GM18508 (cell line): Measurements from ENCODE around the gene COIL.

ENCODE experiments used
- ATAC-seq: cut with Tn5 transposase; IDR thresholded peaks from one replicate; pipeline ENCODE4 v1.9.1; 2021; ENCODE audit warnings: moderate number of reproducible peaks; ENCODE audit not compliant: insufficient read depth, unreplicated experiment

The COIL gene

DNA sequence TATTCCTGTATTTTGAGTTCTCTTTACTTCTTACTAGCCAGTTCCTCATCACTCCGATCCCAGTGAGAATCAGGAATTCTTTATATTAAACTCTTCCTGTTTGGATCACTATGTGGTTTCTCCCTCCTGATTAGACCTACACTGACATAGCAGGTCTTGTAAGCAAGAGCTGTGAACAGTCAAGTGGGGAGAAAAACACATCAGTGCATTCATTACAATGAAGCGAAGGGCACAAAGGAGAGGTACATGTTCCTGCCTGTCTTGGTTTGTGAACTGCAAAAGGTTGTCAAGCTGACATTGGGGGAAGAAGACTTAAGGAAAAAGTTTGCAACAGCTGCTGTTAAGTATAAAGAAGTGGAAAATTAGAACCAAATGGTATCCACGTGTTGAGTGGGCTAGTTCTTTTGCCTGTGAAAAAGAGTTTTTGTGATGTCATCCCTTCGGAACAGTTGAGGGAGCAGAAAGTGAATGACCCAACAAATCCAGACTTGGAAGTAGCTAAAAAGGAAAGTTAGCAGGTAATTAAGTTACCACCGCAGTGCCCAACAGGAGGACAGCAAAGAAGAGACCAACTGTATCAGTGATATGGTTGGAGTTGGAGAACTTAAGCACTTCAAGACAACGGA lies 24.0 kb downstream of the COIL start:
- no peak for ATAC-seq

DNA sequence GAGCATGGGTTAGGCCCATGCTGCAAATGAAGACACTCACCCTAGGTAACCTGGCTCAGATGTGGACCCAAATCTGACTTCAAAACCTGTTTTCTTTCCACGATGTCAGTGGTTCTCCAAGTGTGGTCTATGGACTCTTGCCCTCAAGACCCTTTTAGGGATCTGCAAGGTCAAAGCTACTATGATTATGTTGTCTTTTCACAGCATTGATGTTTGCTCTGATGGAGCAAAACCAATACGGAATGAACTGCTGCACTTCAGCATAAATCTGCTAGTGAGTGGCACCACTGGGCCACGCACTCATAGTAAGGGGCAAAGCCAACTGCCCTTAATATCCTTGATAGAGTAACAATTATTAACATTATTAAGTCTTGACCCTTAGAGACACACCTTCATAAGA lies 25.4 kb downstream of the COIL start:
- no peak for ATAC-seq

DNA sequence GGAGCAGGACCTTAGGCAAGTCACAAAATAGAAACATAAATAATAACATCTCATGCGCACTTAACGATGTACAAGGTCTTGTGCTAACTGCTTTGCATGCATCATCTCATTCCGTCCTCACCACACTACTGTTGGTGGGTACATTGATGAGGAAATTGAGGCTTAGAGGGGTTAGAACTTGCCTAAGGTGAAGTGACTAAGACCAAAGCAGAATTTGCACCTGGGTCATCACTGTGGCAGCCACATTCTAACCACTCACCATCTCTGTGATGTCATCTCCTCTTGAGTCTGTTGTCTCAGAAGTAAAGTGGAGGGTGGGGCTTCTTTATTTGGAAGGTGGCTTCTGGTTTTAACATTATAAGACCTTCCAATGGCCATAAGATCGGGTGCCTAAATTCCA lies 26.6 kb downstream of the COIL start:
- ATAC-seq, result no peak

DNA sequence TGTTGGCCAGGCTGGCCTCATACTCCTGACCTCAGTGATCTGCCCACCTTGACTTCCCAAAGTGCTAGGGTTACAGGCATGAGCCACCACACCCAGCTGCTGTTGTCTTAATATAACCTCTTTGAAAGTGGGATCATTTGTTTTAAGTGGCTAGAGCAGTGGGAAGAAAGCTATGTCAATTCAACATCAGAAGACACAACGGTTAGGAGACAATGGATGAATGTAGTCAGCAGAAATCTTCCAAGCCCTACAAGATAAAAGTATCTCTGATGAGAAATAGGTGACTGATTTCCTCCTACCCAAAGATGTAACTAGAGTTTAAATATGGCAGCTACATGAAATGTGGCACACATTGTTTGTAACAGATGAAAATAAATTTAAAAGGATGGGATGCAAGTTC lies 27.0 kb downstream of the COIL start:
- no peak for ATAC-seq

DNA sequence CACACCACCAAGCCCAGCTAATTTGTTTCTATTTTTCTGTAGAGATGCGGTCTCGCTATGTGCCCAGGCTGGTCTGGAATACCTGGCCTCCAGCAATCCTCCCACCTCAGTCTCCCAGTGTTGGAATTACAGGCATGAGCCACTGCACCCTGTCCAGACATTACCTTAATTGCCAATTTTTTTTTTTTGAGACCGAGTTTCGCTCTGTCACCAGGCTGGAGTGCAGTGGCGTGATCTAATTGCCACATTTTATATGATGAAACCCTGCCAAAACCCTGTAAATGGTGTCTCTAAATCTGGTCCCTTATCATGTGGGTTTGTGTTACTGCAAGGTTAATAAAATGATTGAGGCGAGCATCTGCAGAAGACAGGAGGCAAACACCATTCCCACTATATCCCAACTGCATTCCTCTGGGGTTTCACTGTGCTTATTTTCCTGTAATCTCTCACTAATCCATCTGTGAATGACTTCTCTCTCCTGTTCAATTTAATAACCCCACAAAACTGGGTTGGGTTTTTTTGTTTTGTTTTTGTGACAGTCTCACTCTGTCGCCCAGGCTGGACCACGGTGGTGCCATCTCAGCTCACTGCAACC lies 27.6 kb downstream of the COIL start:
- no peak for ATAC-seq

DNA sequence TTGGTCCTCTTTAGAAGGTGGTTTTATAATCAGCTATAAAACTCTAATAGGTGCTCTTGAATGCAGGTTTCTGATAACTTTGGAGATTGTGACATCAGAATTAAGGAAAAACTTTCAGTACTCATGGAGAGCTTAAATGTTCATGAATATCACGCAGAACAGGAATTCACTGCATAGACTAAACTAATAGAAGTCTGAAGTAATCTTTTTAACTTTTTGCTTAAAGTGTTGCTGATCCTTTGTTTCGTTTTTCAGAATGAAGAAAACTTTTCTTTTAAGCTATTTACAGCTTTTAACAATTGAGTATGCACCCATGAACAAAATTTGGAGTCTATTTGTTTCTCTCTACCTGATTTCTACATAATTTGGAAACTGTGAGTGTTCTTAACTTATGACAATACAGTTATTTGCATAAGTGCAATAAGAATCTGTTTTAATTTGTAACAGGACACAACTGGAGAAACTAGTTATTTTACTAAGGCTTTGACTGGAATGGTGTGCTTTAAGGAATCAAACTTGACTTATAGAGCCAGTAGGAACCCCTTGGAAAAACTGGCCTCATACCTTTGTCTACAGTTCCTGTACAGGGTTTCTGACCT lies 30.0 kb downstream of the COIL start:
- no peak for ATAC-seq

DNA sequence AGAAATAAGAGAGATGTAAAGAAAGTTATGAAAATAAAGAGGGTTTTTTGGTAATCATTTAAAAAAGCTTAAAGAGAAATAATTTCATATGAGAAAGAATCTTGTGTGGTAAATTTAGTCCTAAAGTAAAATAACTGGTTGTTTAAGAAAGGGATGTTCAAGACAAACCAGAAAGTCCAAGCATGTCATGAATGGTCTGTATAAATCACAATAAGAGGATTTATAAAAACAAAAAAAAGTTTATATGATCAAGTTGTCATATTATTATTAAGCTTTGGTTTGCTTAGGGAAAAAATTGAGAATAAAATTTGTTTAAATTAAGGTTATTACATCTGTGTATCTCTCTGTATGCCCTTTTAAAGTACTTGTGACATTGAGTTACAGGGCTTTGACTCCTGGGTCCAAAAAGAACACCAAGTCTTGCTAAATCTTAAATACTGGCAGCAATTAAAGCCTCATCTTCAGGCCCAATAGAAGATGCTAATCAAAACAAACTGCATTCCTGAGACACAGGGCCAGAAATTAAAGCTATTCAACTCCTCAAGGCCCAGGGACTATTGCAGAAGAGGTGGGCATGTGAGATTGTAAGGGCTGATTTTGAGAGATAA lies 31.4 kb downstream of the COIL start:
- ATAC-seq, result no peak

DNA sequence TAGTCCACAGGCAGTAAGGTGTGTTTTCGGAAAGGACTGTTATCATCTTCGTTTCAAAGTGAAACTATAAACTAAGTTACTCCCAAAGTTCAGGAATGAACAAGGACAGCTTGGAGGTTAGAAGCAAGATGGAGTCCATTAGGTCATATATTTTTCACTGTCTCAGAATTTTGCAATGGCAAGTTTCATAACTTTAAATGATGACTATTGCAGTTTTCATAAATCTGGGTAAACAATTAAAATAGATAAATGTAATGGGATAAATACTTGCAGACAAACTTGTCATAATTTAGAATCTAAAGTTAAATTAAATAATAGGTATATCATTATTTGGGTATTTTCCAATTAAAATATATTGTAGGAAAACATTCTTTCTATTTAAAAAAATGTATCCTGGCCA lies 32.3 kb downstream of the COIL start:
- no peak for ATAC-seq

DNA sequence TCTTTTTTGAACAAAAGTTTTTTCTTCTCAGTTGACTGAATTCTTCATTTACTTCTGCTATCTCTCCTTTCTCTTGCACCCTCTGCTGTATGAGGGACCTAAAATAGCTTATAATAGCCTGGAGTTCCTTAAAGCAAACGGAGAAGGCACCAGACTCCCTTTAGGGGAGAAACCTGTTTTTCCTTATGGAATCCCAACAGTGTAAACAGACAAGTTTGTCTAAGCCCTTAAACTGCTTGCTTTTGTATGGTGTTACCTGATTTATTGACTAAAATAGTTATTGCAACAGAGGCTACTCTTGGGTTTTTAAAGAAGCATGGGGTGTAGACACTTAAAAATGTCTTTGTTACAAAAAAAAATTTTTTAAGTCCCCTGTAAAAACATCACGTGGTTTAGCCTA lies 34.1 kb downstream of the COIL start:
- ATAC-seq, result no peak

DNA sequence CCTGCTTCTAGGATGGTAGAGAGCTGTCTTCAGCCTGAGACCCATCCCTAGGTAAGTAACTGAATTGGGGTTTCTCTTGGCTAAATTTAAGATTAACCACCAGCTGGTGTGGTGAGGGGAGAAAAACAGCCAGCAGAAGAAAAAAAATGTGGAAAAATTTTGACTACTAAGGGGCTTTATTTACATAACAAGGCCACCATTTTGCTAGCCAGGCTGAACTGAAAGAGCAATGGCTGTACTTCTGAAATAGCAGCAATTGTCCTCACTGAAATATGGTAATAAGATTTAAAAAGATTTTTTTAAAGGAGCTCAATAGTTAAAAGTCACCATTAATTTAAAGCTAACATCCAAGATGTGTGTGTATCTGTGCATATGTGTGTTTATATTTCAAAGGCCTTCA lies 34.6 kb downstream of the COIL start:
- no peak for ATAC-seq

DNA sequence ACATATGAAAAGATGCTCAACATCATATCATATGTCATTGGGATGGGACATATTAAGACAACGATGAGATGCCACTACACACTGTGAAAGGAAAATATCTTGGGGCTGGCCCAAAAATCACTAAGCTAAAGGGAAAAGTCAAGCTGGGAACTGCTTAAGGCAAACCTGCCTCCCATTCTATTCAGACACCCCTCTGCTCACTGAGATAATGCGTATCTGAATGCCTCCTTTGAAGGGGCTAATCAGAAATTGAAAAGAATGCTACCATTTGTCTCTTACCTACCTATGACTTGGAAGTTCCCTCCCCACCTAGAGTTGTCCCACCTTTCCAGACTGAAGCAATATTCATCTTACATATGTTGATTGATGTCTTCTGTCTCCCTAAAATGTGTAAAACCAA lies 35.8 kb downstream of the COIL start:
- ATAC-seq, result no peak

DNA sequence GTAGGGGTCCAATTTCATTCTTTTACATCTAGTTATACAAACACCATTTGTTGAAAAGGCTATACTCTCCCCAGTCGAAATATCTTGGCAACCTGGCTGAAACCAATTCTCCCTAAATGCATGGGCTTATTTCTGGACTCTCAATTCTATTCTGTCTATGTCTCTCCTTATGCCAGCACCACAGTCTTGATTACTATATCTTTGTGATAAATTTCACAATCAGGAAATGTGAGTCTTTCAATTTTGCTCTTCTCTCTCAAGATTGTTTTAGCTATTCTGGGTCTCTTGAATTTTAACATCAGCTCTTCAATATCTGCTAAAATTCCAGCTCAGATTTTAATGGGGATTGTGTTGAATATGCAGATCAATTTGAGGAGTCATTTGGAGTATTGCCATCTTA lies 41.1 kb downstream of the COIL start:
- no peak for ATAC-seq

DNA sequence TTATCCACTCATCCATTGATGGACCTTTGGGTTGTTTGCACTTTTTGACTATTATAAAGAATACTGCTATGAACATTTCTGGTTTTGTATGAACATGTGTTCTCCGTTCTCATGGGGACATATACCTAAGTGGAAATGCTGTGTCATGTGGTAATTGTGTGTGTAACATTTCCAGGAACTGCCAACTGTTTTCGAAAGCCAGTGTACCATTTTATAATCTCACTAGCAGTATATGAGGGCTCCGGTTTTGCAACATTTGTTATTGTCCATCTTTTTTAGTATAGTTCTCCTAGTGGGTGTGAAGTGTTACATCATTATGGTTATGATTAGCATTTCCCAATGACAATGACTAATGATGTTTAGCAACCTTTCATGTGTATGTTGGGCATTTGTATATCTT lies 41.9 kb downstream of the COIL start:
- no peak for ATAC-seq

DNA sequence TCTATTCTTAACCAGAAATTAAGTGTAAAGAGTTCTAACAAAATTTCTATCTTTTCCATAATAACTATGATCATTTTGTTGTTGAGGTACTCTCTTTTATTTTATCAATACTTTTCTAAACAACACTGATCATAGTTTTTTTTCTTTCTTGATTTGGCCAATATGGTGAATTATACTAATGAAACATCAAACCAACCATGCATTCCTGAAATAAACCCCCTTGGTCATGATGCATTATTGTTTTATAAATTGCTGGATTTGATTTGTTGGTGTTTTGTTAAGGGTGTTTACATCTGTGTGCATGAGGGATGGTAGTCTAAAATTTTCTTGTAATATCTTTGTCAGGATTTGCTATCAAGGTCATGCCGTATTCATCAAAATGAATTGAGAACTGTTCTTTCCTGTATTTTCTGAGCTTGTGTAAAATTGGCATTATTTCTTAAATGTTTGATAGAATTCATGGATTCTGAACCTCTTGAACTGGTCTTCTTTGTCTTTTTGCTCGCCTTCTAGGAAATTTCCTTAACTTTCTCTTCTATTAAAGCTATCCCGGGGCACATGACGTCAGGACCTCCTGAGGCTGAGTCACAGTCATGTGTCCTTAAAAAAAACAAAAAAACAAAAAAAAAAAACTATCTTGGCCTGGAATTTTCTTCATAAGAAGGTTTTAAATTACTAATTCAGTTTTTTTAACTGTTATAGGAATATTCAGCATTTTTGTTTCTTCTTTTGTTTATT lies 43.1 kb downstream of the COIL start:
- no peak for ATAC-seq

DNA sequence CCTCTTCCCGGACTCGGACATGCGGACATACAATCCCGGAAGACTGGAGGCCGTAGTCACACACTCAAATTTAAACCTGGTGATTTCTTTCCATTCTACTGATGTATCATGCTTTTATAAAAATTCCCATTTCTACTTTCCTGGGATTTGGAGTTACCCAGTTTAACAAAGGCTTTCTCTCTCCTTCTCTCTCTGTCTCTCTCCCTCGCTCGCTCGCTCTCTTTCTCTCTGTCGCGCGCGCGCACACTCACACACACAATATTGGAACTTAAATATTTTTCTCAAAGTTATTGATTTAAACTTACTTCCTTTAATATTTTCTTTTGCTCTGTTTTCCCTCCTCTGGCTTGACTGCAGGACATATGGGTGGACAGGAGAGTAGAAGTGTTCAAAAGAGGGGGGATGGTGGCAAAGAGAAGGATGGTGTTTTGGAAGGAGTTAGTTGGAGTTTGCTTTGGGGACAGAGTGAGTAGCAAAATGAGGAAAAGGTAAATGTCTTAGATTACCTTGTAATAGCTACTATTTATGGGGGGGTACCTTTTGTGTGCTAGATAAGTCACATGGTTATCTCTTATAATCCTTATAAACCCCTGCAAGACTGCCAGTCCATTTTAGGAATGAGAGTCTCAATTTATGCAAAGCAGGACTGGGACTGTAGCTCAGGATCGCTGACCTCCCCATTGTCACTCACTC lies 46.1 kb downstream of the COIL start:
- ATAC-seq, result no peak

DNA sequence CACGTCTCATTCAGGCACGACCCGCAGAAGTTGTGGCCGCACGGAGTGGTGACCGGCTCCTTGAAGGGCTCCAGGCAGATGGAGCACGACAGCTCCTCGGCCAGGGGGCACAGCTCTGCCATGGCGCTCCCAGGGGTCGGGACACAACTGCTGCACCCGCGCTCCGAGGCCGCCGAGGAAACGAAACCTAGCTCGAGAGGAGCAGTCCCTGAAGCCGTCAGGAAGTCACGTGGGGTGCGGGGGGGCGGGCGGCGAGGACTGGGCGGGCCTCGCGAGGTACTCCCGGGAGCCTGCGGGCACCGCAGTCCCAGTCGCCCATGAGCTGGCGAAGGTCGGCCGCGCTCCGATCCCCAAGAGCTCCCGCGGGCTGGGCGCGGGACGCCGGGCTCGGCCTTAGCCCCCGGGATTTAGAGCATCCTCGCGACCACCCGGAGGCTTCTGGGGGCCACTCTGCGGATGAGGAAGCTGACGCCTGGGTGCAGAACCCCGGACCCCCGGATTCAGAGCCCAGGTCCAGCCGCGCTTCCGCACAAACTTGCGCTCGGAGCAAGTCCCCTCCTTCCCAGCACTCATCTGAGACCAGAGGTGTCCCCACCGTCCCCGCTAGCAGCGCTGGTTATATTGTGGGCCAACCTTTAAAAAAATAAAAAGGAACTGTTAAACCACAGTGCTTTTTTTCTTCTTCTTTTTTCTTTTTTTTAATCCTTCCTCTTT lies 46.8 kb downstream of the COIL start, which contains the start of gene TRIM25:
TSS of gene TRIM25 (minus strand) at position 183 of the 714 bp plus-strand sequence. CDS start at position 122, 61 bp downstream.
- ATAC-seq, result peak; percentile 39

DNA sequence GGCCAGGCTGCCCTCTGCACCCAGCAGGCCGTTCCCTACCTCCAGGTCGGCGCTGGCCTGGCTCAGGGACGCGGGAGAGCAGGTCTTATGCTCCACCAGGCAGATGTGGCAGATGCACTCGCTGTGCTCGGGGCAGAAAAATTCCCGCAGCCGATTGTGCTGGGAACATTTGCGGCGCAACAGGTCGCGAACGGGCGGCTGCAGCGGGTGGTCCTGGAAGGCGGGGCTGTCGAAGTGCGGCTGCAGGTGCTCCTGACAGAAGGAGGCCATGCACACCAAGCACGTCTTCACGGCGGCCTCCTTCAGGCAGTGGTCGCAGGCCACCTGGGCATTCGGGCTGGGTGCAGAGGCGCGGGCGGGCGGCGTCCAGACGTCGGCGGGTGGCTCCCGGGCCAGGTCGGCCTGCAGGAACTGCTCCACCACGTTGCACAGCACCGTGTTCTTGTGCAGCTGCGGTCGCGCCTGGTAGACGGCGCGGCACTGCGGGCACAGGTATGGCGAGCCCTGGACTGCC lies 47.4 kb downstream of the COIL start:
- peak; percentile 12 for ATAC-seq

DNA sequence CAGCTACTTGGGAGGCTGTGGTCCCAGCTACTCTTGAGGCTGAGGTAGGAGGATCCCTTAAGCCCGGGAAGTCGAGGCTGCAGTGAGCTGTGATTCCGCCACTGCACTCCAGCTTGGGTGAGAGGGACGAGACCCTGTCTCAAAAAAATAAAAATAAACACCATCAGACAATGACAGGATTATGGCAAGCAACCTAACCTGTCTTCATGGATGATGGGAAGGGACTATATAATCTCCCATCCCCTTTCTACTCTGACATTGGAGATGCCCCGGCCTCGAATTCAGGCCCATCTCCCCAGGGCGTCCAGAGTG lies 47.9 kb downstream of the COIL start:
- no peak for ATAC-seq

DNA sequence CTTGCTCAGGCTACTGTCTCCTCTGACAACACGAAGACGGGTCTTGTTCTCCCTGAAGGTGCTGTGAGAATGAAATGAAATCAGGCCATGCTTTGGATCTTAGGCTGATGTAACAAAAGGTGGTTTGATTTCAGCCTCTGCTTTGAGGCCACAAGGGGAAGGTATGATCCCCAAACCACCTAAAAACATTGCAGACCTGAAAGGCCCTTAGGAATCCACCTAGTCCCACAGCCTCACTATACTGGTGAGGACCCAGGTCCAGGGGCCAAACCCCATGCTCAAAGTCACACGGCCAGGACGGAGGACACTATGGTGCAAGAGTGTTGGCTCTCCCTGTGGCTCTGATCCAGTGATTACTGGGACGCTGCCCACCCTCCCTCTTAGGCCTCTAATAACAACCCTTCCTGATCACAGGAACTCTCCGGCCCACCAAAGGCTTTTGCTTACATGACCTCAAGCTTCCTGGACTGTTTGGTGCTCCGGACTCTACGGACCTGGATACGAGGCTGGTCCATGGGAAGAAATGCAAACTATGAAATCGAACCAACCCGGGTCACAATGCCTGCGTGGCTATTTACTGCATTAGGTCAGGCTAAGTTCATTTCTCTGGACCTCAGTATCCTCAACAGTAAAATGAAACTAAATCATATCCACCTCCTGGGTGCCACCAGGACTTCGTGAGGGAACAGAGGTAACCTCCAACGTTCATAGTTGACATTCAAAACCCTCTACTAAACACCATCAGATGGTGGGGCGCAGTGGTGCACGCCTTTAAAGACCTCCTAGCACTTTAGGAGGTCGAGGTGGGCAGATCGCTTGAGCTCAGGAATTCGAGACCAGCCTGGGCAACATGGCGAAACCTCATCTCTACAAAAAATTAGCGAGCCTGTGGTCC lies 48.5 kb downstream of the COIL start:
- no peak for ATAC-seq
